ENCODE measurements around the gene BBS10. TPM values are rescaled to one million over a fixed set of nuclear protein-coding genes. Genes with fewer than 3 reads are reported as not detected.
"Not testable (repeated sequence)": the region's sequence is repeated elsewhere in the genome, so short reads cannot be mapped to it uniquely, and the experiment has no call there.

BBS10 gene
- total RNA-seq, 1 experiment from 2014 or later = 4.9 TPM

DNA sequence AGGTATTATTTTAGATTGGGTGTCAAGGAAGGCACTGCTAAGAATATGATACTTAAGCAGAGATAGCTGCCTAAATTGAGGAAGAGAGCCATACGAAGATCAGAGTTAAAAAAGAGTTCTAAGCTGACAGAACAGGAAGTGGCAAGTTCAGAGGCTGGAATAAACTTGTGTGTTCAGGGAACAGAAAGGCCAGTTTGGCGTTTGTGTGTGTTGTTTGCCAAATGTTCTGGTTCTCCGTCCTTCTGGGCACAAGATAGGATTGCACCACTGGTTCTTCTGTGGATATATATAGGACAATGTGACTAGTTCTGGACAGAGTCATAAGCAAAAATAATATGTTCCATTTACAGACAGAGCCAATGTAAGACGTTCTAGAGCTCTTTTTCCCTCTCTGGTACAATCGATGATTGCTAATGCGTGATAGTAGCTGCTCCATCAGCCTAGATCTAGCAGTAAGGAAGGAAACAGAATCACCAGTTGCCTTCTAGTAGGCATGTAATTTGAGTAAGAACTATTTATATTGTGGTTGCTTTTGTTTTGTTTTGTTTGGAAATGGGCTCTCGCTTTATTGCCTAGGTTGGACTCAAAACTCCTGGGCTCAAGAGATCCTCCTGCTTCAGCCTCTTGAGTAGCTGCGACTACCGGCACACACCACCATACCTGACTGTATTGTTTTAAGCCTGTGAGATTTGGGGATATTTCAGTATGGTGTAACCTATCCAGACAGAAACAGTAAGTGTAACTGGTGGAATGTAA, 7.4 kb downstream of the BBS10 start:
- in situ Hi-C loops (cut with HindIII; ENCODE audit: low pct_unique_long_range_greater_than_20kb, low sequenced_read_pairs) = no loop called here

DNA sequence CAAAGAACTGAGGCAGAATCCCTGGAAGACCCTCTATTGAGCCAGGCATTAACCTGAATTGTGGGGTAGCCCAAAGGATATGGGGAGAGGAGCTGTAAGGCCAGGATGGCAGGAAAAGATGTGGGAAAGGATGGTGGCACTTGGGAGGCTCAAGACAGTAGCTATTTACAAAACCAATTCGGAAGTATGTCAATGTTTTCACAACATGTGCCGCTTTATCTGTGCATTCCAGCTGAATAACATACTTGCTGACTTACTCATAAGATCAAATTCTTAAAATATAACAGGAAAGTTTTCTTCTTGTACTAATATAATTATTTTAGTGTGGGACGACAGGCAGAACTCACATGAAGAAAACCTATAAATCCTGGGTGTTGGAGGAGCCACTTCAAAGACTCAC, 10.6 kb downstream of the BBS10 start:
- in situ Hi-C loops (cut with HindIII; ENCODE audit: low pct_unique_long_range_greater_than_20kb, low sequenced_read_pairs) = no loop called here
- DNase-seq (ENCODE audit: low read depth) = no peak

More for the DNA sequence above, 7.4 kb downstream of the BBS10 start:
- DNase-seq (ENCODE audit: low read depth) = no peak

DNA sequence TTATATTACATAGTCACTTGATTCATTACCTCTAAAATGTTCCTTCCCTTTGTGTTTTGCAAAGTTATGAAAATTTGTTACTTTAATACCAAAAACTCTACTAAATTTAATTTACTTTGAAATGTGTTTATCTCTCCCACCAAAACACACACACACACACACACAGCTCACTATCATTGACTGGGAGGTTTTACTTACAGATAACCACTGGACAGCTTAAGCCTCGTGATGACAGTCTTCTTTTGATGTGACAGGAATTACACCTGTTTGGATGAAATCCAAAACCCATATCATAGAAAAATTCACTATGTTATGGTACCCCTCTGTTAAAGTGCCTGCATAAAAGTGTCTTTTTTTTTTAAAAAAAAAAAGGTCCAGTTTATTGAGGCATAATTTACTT, 15.6 kb downstream of the BBS10 start:
- in situ Hi-C loops (cut with HindIII; ENCODE audit: low pct_unique_long_range_greater_than_20kb, low sequenced_read_pairs) = no loop called here
- no peak for DNase-seq (ENCODE audit: low read depth)

DNA sequence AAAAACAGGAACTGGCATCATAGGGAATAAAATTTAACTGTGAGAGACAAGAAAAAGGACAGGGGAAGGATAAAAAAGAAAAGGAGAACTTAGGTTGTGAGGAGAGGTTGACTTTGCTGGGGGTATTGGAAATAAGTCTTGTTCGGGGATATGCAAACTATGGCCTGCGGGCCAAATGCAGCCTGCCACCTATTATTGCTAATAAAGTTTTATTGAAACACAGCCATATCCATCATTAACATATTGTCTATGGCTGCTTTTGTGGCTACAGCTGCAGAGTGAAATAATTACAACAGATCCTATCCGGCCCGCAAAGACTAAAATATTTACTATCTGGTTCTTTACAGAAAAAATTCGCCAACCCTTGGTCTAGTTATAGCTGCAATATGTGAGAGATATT, 18.6 kb downstream of the BBS10 start:
- in situ Hi-C loops (cut with HindIII; ENCODE audit: low pct_unique_long_range_greater_than_20kb, low sequenced_read_pairs) = no loop called here
- no peak for DNase-seq (ENCODE audit: low read depth)

DNA sequence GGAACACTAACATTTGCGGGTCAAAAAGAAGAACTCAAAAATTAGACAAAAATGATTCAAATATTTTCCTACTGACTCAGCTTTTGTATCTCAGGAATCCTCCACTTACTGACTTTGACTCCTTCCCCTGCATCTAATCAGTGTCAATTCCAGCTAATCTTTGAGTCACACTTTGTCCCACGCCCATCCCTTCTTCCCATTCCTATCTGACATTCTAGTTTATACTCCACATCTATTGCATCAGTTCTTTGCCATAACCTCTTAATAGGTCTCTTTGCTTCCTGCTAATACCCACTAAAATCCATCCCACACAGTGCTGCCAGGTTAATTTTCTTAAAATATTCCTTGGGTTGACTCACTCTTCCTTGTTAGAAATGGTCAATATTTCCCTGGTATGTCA, 19.1 kb downstream of the BBS10 start:
- in situ Hi-C loops (cut with HindIII; ENCODE audit: low pct_unique_long_range_greater_than_20kb, low sequenced_read_pairs) = no loop called here
- peak; percentile 61 for DNase-seq (ENCODE audit: low read depth)

DNA sequence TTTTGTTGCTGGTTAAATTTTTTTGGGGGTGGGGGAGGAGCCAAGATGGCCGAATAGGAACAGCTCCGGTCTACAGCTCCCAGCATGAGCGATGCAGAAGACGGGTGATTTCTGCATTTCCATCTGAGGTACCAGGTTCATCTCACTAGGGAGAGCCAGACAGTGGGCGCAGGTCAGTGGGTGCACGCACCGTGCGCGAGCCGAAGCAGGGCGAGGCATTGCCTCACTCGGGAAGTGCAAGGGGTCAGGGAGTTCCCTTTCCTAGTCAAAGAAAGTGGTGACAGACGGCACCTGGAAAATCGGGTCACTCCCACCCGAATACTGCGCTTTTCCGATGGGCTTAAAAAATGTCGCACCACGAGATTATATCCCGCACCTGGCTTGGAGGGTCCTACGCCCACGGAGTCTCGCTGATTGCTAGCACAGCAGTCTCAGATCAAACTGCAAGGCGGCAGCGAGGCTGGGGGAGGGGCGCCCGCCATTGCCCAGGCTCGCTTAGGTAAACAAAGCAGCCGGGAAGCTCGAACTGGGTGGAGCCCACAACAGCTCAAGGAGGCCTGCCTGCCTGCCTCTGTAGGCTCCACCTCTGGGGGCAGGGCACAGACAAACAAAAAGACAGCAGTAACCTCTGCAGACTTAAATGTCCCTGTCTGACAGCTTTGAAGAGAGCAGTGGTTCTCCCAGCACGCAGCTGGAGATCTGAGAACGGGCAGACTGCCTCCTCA, 28.5 kb downstream of the BBS10 start:
- DNase-seq (ENCODE audit: low read depth); in situ Hi-C loops (cut with HindIII; ENCODE audit: low pct_unique_long_range_greater_than_20kb, low sequenced_read_pairs): not testable (repeated sequence)

DNA sequence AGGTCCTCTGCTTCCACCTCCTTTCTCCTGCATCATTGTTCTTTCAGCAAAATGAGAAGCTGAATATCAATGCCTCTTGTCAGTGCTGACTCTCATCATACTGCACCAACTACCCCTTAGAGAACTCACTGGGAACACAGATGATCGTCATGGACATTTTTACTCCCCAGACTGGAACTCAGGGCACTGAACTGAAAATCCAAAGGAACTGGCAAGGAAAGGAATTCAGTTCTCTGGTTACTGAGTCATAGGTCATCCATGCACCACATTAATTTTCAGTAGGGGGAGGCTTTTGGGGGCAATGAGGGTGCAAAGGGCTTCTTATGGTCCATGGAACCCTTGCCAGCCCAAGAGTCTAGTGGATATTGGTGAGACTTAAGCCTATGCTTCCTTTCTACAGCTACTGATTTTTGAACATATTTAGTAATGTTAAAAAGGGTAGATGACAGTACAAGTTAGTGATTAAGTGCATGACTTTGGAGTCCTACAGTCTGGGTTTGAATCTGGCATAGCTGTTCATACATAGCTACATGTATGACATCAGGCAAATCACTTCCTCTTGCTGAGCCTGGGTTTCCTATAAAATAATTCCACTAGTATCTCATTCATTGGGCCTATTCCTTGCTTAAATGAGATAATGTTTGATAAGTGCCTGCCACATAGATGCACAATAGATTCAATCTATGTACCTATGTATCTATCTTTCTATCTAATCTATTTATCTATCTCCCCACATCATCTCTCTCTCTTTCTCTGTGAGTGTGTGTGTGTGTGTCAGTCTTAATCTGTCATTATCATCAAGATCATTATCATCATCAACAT, 29.2 kb downstream of the BBS10 start:
- no peak for DNase-seq (ENCODE audit: low read depth)
- in situ Hi-C loops (cut with HindIII; ENCODE audit: low pct_unique_long_range_greater_than_20kb, low sequenced_read_pairs) = no loop called here

DNA sequence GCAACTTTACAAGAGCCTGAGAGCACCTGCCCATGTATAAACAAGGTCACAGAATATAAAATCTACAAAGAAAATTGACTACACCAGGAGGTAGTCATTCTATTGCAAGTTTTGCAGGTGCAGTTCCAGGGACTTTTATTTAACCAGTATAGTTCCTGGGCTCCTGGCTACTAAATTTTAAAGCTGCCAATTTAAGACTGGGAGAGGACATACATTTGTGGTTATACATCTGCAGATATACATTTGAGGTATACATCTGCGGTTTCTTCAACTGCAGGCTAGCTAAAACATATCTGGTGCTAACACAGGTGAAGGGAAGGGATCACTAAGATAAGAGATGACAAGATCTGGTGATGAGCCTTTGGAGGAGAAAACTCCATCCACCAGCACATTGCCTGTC, 30.2 kb downstream of the BBS10 start:
- no peak for DNase-seq (ENCODE audit: low read depth)

DNA sequence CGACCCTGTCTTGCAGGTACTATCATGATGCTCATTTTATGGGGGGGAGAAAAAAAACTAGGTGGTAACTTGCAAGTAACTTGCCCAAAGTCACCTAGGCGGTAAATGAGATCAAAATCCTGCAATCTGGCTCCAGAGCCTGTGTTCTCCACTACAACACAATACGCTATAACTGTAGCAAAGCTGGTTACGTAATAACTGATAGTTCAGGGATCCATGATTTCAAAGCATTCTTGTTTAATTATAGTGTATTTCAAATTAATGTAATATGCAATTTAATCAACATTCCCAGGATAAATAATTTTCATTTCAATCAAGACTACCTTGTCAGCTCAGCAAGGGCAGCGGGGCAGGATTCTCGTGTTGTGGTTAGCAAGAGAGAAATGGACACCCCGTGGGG, 31.7 kb downstream of the BBS10 start:
- DNase-seq (ENCODE audit: low read depth) = no peak
- in situ Hi-C loops (cut with HindIII; ENCODE audit: low pct_unique_long_range_greater_than_20kb, low sequenced_read_pairs) = no loop called here

More for the DNA sequence above, 30.2 kb downstream of the BBS10 start:
- in situ Hi-C loops (cut with HindIII; ENCODE audit: low pct_unique_long_range_greater_than_20kb, low sequenced_read_pairs) = no loop called here

DNA sequence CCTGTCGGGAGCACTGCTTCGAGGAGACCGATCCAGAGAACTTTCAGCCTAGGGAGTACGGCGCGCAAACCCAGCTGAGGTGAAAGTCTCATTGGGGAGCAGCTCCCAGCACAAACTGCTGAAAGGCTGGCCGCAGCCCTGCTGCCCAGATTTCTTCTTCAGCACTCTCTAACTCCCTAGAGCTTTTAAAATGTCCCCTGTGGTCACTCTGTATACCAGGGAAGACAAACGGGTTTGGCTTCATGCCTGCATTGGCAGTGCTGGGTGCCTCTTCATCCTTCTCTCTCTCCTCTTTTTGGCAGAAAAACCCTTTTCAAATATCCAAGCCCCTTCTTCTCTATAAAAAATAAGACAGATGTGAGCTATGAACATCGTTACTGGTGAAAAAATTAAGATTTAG, 34.9 kb downstream of the BBS10 start:
- in situ Hi-C loops (cut with HindIII; ENCODE audit: low pct_unique_long_range_greater_than_20kb, low sequenced_read_pairs) = no loop called here
- no peak for DNase-seq (ENCODE audit: low read depth)

DNA sequence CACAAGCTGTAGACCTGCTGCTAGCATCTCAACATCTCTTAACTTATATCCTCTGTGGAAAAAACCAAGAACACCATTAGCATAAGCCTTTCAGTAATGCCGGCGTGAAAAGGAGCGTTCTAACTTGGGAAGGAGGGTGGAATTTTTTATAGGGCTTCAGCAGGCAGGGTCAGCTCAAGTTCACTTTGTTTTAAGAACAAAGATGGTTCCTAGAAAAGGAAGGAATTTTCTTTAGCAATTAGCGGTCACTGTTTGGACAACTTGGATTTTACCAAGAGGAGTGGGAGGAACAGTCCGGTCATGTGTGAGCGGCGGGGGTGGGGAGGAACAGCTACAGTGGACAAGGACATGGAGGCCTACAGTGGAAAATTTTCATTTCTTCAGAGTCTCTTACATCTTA, 35.9 kb downstream of the BBS10 start:
- in situ Hi-C loops (cut with HindIII; ENCODE audit: low pct_unique_long_range_greater_than_20kb, low sequenced_read_pairs) = no loop called here
- no peak for DNase-seq (ENCODE audit: low read depth)

DNA sequence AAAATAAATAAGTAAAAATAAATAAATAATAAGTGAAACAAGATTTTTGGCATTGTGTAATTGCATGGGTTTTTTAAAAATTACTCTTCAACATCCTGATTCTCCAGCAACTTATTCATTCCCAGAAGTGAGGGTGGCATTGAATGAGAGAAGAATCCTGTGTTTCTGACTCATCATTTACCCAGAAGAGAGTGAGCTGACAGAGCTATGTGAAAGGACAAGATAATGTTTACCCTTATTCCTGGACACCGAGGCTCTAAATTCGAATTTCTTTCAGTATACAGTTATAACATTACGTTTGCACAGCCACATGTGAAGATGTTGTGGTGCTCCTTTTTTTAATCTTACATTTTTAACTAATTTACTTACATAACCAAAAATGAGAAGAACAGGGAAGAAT, 36.4 kb downstream of the BBS10 start:
- in situ Hi-C loops (cut with HindIII; ENCODE audit: low pct_unique_long_range_greater_than_20kb, low sequenced_read_pairs) = no loop called here
- DNase-seq (ENCODE audit: low read depth) = no peak

DNA sequence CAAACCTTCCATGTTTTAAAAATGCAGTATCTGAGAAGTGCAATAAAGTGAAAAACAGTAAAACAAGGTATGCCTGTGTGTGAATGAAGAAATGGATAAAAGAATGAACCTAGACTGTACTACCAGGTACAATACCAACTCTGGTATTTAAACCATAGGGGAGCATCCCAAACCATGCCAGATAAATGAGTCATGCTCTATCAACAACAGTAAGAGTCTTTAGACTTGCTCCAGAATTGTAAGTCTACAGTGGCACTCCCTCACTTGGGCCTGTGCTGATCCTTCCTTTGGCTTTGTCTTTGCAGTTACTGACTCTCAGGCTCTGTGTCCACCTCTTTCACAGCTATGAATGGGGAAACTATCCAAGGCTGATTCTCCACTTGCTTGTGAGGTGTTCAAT, 38.1 kb downstream of the BBS10 start:
- in situ Hi-C loops (cut with HindIII; ENCODE audit: low pct_unique_long_range_greater_than_20kb, low sequenced_read_pairs) = no loop called here
- DNase-seq (ENCODE audit: low read depth) = no peak

DNA sequence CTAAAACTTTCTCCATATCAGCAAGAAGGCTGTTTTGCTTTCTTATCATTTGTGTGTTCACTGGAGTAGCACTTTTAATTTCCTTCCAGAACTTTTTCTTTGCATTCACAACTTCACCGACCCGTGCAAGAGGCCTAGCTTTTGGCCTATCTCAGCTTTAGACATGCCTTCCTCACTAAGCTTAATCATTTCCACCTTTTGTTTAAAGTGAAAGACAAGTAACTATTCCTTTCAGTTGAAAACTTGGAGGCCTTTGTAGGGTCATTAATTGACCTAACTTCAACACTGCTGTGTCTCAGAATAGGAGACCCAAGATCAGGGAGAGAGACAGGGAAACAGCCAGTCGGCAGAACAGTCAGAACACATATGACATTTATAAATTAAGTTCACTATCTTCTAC, 39.3 kb downstream of the BBS10 start:
- no peak for DNase-seq (ENCODE audit: low read depth)
- in situ Hi-C loops (cut with HindIII; ENCODE audit: low pct_unique_long_range_greater_than_20kb, low sequenced_read_pairs) = no loop called here

DNA sequence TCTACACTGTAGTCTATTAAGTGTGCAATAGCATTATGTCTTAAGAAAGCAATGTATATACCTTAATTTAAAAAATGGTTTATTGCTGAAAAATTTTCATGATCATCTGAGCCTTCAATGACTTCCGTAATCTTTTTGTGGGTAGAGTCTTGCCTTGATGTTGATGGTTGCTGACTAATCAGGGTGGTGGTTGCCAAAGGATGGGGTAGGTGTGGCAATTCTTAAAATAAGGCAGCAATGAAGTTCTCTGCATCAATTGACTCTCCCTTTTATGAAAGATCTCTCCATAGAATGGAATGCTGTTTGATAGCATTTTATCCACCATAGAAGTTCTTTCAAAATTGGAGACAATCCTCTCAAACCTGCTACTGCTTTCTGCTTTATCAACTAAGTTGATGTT, 41.1 kb downstream of the BBS10 start:
- DNase-seq (ENCODE audit: low read depth) = no peak
- in situ Hi-C loops (cut with HindIII; ENCODE audit: low pct_unique_long_range_greater_than_20kb, low sequenced_read_pairs) = no loop called here

DNA sequence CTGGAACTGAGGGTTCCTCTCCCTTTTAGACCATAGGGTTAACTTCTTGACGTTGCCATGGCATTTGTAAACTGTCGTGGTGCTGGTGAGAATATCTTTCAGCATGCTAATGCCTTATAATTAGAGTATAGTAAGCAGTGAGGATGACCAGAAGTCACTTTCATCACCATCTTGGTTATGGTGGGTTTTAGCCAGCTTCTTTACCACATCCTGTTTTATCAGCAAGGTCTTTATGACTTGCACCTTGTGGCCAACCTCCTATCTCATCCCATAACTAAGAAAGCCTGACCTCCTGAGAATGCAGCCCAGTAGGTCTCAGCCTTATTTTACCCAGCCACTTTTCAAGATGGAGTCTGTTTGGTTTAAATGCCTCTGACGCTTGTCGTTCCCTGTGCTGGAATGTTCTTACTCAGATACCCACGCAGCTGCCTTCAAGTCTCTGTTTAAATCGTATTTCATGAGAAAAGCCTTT, 44.2 kb downstream of the BBS10 start:
- in situ Hi-C loops (cut with HindIII; ENCODE audit: low pct_unique_long_range_greater_than_20kb, low sequenced_read_pairs) = no loop called here
- DNase-seq (ENCODE audit: low read depth) = no peak

DNA sequence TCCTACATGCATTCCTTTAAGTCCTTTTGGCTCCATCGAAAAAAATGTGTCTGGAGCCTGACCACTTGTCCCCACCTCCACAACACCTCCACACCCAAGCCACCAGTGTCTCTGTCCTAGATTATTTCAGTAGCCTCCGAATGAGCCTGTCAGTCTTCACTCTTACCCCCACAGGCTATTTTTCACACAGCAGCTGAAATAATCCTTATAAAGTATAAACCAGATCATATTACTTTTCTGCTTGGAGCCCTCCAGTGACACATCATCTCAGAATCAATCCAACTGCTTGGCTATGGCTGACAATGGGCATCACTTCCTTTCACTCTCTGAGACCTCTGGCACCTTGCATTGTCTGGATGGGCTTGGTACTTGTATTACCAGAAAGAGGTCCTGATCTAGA, 44.9 kb downstream of the BBS10 start:
- in situ Hi-C loops (cut with HindIII; ENCODE audit: low pct_unique_long_range_greater_than_20kb, low sequenced_read_pairs) = no loop called here
- DNase-seq (ENCODE audit: low read depth) = no peak

DNA sequence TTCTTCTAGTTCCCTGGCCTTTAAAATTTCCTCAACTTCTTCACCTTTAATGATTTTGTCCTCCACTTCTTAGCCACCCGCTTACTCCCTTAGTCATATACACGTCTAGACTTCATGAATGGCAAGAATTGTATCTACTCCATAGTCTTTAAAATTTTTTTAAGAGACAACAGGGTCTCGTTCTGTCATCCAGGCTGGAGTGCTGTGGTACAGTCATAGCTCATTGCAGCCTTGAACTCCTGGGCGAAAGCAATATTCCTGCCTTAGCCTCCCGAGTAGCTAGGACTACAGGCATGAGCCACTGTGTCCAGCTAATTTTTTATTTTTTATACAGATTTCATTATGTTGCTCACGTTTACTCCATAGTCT, 47.9 kb downstream of the BBS10 start:
- no peak for DNase-seq (ENCODE audit: low read depth)
- in situ Hi-C loops (cut with HindIII; ENCODE audit: low pct_unique_long_range_greater_than_20kb, low sequenced_read_pairs) = no loop called here

Data from Caki2 (cell line).